Prostate gland (tissue), 2 donors: ENCODE data around the gene ADAMTS7. TPM values are rescaled to one million over a fixed set of nuclear protein-coding genes. Genes with fewer than 3 reads are reported as not detected.
"Not testable (repeated sequence)": the region's sequence is repeated elsewhere in the genome, so short reads cannot be mapped to it uniquely, and the experiment has no call there.

Experiments used
- DNase-seq: peaks from one replicate; pipeline ENCODE4 v3.0.0-alpha.2; 2019; ENCODE audit warnings: low spot score
- H3K27ac ChIP-seq, 2 donors: fragments of 200-600 bp; sonication (generic); 2 replicates each; pipeline ENCODE4 v1.5.1; 2017 to 2019
- H3K27me3 ChIP-seq: fragments of 200-600 bp; sonication (generic); replicated peaks from 2 replicates; pipeline ENCODE4 v1.5.1; 2019; ENCODE audit not compliant: insufficient read depth
- H3K36me3 ChIP-seq, 2 donors: fragments of 200-600 bp; sonication (generic); 1 replicate in 1 of 2; 2 replicates in 1 of 2; pipeline versions ENCODE4 v1.5.1 to v1.8.1; 2017 to 2019
- H3K4me1 ChIP-seq: fragments of 200-600 bp; sonication (generic); replicated peaks from 2 replicates; pipeline ENCODE4 v1.5.1; 2019
- H3K4me3 ChIP-seq, 2 donors: fragments of 200-600 bp; sonication (generic); 2 replicates each; pipeline ENCODE4 v1.5.1; 2017 to 2019
- H3K9me3 ChIP-seq: fragments of 200-600 bp; sonication (generic); 2 replicates; pipeline ENCODE4 v1.5.1; 2017
- POLR2A ChIP-seq: fragments of 450-650 bp; IDR thresholded peaks from one replicate; pipeline ENCODE4 v1.6.1; 2016; ENCODE audit warnings: antibody characterized with exemption, mild to moderate bottlenecking
- POLR2AphosphoS5 ChIP-seq: sonication (generic); formaldehyde crosslinking; IDR thresholded peaks from one replicate; pipeline ENCODE4 v1.6.1; 2017; ENCODE audit warnings: antibody characterized with exemption
- WGBS: methylation state at CpG from one replicate; pipeline ENCODE4 v1.1.5; 2018; 5-methylcytosine and 5-hydroxymethylcytosine counted together
- intact Hi-C: fragments of 100-400 bp; cut with DNase I; formaldehyde crosslinking; loops from one replicate; pipeline ENCODE4 v1.14.2; 2022
- total RNA-seq, 2 donors: library from RNA; depleted of rRNA; stranded (reverse); fragments of >200 nt; gene quantifications; one replicate each; pipeline ENCODE4 v1.1.0, GENCODE V29; 2016
- TF ChIP-seq, protein P1 (sequence below), 4 experiments: fragments of 200-600 bp in 2 of 4; fragments of 450-650 bp in 2 of 4; sonication (generic) in 2 of 4; IDR thresholded peaks; 1 replicate in 3 of 4; 2 replicates in 1 of 4; pipeline ENCODE4 v1.5.1; 2016 to 2019; ENCODE audit warnings: antibody characterized with exemption in 4 of 4, mild to moderate bottlenecking in 2 of 4, moderate library complexity in 2 of 4

ADAMTS7 gene
- total RNA-seq, 2 donors from 2014 or later: 1.6 to 7.8 TPM

DNA sequence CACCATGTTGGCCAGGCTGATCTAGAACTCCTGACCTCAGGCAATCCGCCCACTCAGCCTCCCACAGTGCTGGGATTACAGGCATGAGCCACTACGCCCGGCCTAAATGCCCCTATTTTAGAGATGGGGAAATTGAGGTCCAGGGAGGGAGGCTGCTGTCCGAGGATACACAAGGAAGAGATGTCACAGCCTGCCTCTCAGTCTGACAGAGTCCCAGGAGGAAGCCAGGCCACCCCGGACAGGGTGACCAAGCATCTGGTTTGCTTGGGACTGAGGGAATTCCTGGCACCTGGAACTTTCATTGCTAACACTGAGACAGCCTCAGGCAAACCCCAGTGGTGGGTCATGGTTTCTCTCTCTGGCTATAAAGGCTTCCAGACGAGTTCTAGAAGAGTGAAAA, 30.6 kb upstream of the ADAMTS7 start:
- Histone ChIP-seq H3K9me3 (no peaks in the 10 kb centered on the region), H3K27ac (no peak overlapping the region), H3K27me3 (no peaks in the 10 kb centered on the region), H3K36me3 (no peaks in the 10 kb centered on the region), H3K4me1 (no peaks in the 10 kb centered on the region), H3K4me3 (no peak overlapping the region)
- intact Hi-C loops: no loop called here
- TF ChIP-seq POLR2A (no peak), POLR2AphosphoS5 (no peak)
- TF ChIP-seq, protein P1, sequence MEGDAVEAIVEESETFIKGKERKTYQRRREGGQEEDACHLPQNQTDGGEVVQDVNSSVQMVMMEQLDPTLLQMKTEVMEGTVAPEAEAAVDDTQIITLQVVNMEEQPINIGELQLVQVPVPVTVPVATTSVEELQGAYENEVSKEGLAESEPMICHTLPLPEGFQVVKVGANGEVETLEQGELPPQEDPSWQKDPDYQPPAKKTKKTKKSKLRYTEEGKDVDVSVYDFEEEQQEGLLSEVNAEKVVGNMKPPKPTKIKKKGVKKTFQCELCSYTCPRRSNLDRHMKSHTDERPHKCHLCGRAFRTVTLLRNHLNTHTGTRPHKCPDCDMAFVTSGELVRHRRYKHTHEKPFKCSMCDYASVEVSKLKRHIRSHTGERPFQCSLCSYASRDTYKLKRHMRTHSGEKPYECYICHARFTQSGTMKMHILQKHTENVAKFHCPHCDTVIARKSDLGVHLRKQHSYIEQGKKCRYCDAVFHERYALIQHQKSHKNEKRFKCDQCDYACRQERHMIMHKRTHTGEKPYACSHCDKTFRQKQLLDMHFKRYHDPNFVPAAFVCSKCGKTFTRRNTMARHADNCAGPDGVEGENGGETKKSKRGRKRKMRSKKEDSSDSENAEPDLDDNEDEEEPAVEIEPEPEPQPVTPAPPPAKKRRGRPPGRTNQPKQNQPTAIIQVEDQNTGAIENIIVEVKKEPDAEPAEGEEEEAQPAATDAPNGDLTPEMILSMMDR (IDR thresholded peaks at IDR 0.05): no peak
- DNase-seq: no peak
- 88% methylated on average over 6 of the region's 6 CpGs for WGBS

DNA sequence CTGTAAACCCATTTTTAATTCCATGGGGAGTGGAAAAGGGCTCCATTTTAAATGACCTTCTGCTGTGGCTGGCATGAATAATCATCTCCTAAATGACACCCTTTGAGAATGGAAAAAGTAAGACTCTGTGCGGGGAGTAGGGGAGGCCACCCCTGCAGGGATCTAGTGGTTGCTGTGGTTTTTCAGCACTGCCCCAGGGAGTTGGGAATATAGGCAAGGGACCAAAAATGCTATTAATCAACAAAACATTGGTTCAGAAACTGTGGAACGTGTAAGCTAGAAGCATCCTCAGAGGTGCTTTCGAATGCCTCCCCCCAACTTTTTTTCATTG, 30.1 kb upstream of the ADAMTS7 start:
- Histone ChIP-seq H3K9me3 (no peaks in the 10 kb centered on the region), H3K27ac (no peak overlapping the region), H3K4me1 (no peaks in the 10 kb centered on the region), H3K36me3 (no peaks in the 10 kb centered on the region), H3K27me3 (no peaks in the 10 kb centered on the region), H3K4me3 (no peak overlapping the region)
- intact Hi-C loops: no loop called here
- no peak for DNase-seq
- WGBS: 88% methylated on average over 3 of the region's 3 CpGs
- TF ChIP-seq POLR2A (no peak), POLR2AphosphoS5 (no peak)
- TF ChIP-seq, protein P1 (IDR thresholded peaks at IDR 0.05): no peak

DNA sequence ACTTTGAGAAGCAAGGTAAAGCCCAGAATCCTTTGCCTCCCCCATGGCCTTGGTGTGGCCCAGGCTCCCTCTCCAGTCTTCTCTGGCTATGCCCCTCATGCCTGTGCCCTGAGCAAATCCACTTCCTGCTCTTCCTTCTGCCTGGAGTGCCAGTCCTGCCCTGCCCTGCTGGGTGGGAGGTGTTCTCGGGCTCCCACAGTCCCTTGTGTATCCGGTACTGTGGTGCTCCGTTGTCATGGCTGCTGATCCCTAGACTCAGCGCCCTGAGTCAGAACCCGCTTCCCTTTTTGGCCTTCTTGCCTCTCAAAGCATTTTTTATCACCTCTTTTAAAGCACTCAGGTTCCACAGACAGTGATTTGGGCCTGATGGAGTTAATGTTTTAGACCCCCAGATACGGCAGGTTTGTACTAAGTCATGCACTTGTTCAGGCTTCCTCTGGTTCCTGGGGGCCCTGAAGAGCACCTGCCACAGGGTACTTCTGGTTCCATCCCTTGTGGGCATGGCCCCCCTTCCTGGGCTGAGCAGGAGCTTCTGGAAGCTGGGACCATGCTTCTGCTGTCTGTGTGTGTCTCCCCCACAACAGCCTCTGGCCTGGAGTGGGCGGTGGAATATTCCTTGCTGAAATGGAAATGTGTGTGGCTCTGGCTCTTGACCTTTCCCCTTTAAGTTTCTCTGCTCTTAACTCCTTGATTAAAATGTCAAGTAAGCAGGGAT, 29.6 kb upstream of the ADAMTS7 start:
- Histone ChIP-seq H3K27me3 (no peaks in the 10 kb centered on the region), H3K36me3 (no peaks in the 10 kb centered on the region), H3K4me3 (no peak overlapping the region), H3K27ac (no peak overlapping the region), H3K9me3 (no peaks in the 10 kb centered on the region), H3K4me1 (no peaks in the 10 kb centered on the region)
- DNase-seq: no peak
- intact Hi-C loops: no loop called here
- 79% methylated on average over 7 of the region's 7 CpGs for WGBS
- TF ChIP-seq POLR2AphosphoS5 (no peak), POLR2A (no peak)
- TF ChIP-seq, protein P1 (IDR thresholded peaks at IDR 0.05): no peak

DNA sequence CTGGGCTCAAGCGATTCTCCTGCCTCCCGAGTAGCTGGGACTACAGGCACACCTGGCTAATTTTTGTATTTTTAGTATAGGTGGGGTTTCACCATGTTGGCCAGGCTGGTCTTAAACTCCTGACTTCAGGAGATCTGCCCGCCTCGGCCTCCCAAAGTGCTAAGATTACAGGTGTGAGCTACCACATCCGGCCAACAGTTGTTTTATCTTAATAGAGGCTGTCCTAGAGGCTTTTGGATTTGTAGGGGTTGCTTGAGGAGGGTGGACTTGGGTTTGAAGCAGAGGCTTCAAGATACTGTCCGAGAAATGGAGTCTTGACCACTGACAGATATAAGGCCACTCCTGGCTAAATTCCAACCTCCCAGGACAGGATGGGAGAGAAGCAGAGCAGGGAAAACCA, 27.9 kb upstream of the ADAMTS7 start:
- H3K4me3 ChIP-seq, H3K4me1 ChIP-seq, H3K9me3 ChIP-seq, H3K27ac ChIP-seq, intact Hi-C loops, DNase-seq, H3K36me3 ChIP-seq, H3K27me3 ChIP-seq: not testable (repeated sequence)
- WGBS: 94% methylated on average over 6 of the region's 6 CpGs

DNA sequence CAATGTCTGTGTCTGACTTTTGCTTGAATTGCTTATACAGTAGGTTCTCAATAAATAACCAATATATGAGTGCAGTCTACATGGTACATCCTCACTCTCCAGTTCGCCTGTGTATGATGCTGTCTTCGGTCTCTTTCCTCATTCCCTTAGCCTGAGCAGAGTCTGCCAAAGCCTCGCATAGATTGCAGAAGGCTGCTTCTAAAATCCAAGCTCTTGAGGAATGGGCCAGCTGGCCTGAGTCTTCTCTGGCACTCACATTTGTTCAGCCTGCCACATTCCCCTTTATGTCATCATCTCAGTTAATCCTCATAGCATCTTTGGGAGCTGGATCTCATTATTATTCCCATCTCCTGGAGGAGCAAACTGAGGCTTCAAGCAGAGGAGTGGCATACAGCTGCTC, 27.2 kb upstream of the ADAMTS7 start:
- no peak for DNase-seq
- 72% methylated on average over 3 of the region's 3 CpGs for WGBS
- Histone ChIP-seq H3K4me3 (no peak overlapping the region), H3K9me3 (no peaks in the 10 kb centered on the region), H3K4me1 (no peaks in the 10 kb centered on the region), H3K27ac (no peak overlapping the region), H3K27me3 (no peaks in the 10 kb centered on the region), H3K36me3 (no peaks in the 10 kb centered on the region)
- intact Hi-C loops: no loop called here
- TF ChIP-seq POLR2A (no peak), POLR2AphosphoS5 (no peak)
- TF ChIP-seq, protein P1 (IDR thresholded peaks at IDR 0.05): no peak
